IPS-15b (cell line): ENCODE results near the gene KRTAP3-3.
"Not testable (repeated sequence)": the region's sequence is repeated elsewhere in the genome, so short reads cannot be mapped to it uniquely, and the experiment has no call there.

ENCODE experiments used
- H3K27me3 ChIP-seq: one replicate; pipeline ENCODE4 v1.6.1; 2013; ENCODE audit warnings: low read length; ENCODE audit not compliant: control insufficient read depth, insufficient read depth
- H3K36me3 ChIP-seq: one replicate; pipeline ENCODE4 v1.6.1; 2013; ENCODE audit warnings: low read length; ENCODE audit not compliant: control insufficient read depth, insufficient read depth
- H3K4me1 ChIP-seq: one replicate; pipeline ENCODE4 v1.6.1; 2013; ENCODE audit warnings: mild to moderate bottlenecking, low read length; ENCODE audit not compliant: control insufficient read depth, insufficient read depth
- H3K4me3 ChIP-seq: one replicate; pipeline ENCODE4 v1.5.1; 2013; ENCODE audit warnings: low read depth, low read length
- H3K9ac ChIP-seq: one replicate; pipeline ENCODE4 v1.6.1; 2013; ENCODE audit warnings: low read depth, mild to moderate bottlenecking, low read length
- H3K9me3 ChIP-seq: one replicate; pipeline ENCODE4 v1.6.1; 2013; ENCODE audit warnings: mild to moderate bottlenecking, low read length; ENCODE audit not compliant: control insufficient read depth, insufficient read depth

Gene KRTAP3-3

DNA sequence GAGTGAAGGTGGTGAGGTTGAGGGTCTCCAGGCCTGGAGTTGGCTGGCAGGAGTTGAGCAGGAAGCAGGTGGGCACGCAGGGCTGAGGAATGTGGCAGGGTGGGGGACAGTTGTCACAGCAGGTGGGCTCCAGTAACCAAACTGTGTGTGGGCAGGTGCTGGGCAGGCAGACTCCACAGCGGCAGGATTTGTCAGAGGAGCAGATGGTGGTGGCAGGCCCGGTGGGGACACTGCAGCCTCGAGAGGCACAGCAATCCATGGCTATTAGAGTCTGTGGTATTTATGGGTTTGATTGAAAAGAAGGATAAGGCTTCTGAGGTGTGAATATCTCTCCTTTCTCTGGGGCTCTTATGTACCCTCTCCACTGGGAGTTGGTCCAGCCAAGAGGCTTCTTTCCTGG, at the start of gene KRTAP3-3:
TSS of gene KRTAP3-3 (minus strand) at position 326 of the 400 bp plus-strand sequence. CDS start at position 259, 67 bp downstream.
- Histone ChIP-seq H3K4me3 (no peak within 1 kb of the TSS), H3K9me3 (no peaks in the 10 kb centered on the region), H3K4me1 (no peaks in the 10 kb centered on the region), H3K9ac (no peak within 1 kb of the TSS), H3K36me3 (no peaks in the 10 kb centered on the region), H3K27me3 (no peaks in the 10 kb centered on the region)

DNA sequence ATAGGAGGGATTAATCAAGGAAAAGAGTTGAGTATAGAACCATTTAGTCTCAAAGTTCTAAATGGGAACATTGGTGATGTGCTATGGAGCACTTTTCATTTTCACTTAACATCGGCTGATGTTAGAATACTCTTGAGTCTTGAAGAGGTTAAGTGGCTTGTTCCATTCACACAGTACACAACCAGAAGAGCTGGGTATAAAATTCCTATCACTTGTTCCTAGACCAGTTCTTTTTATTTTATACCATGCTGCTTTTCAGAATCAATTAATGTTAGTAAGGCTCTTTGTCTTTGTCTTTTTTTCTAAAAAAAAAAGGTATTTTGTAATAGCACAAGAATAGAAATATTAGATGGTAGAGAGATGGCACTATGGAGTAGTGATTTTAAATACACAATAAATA, 49.0 kb upstream of the KRTAP3-3 start:
- no peak overlapping the region for H3K4me3 ChIP-seq
- peaks cover 11% of the 10 kb centered on the region for H3K4me1 ChIP-seq
- no peaks in the 10 kb centered on the region for H3K36me3 ChIP-seq
- no peaks in the 10 kb centered on the region for H3K27me3 ChIP-seq
- H3K9ac ChIP-seq: no peak overlapping the region
- H3K9me3 ChIP-seq: no peaks in the 10 kb centered on the region

DNA sequence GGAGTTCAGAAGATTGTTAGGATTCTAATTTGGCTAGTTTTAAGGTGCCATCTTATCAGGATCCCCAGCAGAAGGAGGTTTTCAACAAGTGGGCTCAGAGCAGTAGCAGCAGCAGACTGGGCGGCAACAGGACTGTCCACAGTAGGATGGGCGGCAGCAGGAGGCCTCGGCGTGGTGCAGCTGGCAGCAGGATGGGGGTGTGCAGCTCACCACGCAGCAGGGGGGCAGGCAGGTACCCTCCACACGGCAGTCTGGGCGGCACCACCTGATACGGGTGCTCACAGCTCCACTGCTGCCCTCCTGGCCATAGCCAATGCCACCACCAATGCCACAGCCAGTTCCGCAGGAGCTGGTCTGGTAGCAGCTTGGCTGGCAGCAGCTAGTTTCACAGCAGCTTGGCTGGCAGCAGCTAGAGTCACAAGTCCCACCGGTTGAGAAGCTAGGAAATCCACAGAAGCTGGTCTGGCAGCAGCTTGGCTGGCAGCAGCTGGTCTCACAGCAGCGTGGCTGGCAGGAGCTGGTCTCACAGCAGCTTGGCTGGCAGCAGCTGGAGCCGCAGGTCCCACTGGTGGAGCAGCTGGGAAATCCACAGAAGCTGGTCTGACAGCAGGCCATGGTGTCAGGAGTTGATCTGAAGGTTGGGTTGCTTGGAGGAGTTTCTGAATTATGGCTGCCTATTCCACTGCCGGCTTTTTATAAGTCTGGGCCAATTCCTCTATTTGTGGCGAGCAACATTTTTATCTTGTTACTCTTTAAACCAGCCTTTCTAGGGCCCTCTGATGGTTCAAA, 47.0 kb upstream of the KRTAP3-3 start, which contains the start of gene KRTAP1-1:
TSS of gene KRTAP1-1 (minus strand) at position 668 of the 789 bp plus-strand sequence. CDS start at position 615, 53 bp downstream.
- H3K27me3 ChIP-seq, H3K9me3 ChIP-seq, H3K9ac ChIP-seq, H3K4me3 ChIP-seq, H3K36me3 ChIP-seq: not testable (repeated sequence)
- peaks cover 11% of the 10 kb centered on the region for H3K4me1 ChIP-seq

DNA sequence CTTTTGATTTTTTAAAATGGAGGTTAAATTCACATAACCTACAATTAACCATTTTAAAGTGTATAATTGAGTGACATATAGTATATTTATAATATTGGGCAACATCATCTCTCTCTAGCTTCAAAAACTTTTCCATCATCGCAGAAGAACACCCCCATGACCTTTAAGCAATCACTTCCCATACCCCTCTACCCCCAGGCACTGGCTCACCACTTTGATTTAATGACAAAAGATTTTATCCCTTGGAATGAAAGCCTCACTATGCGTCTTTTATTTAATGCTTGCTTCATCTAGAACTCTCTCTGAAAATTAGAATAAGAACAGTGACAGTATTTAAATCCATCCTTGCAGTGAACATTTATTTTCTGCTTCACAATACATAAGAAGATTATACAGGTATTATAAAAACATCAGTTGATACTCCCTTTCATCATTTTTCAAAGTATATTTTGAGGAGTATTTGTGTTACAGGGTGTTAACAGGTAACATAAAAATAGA, 43.9 kb upstream of the KRTAP3-3 start:
- no peaks in the 10 kb centered on the region for H3K27me3 ChIP-seq

DNA sequence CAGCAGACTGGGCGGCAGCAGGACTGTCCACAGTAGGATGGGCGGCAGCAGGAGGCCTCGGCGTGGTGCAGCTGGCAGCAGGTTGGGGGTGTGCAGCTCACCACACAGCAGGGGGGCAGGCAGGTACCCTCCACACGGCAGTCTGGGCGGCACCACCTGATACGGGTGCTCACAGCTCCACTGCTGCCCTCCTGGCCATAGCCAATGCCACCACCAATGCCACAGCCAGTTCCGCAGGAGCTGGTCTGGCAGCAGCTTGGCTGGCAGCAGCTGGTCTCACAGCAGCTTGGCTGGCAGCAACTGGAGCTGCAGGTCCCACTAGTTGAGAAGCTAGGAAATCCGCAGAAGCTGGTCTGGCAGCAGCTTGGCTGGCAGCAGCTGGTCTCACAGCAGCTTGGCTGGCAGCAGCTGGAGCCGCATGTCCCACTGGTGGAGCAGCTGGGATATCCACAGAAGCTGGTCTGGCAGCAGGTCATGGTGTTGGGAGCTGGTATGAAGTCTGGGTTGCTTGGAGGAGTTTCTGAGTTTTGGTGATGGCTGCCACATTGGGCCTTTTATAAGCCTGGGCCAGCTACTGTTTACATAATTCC, 40.5 kb upstream of the KRTAP3-3 start, which contains the start of gene KRTAP1-3:
TSS of gene KRTAP1-3 (minus strand) at position 529 of the 590 bp plus-strand sequence. CDS start at position 476, 53 bp downstream.
- not testable (repeated sequence) for H3K27me3 ChIP-seq, H3K9ac ChIP-seq, H3K36me3 ChIP-seq, H3K4me3 ChIP-seq, H3K9me3 ChIP-seq
- peaks cover 10% of the 10 kb centered on the region for H3K4me1 ChIP-seq

More for the DNA sequence above, 43.9 kb upstream of the KRTAP3-3 start:
- no peak overlapping the region for H3K9ac ChIP-seq
- H3K36me3 ChIP-seq: no peaks in the 10 kb centered on the region
- H3K4me3 ChIP-seq: no peak overlapping the region
- no peaks in the 10 kb centered on the region for H3K9me3 ChIP-seq
- peaks cover 11% of the 10 kb centered on the region for H3K4me1 ChIP-seq

DNA sequence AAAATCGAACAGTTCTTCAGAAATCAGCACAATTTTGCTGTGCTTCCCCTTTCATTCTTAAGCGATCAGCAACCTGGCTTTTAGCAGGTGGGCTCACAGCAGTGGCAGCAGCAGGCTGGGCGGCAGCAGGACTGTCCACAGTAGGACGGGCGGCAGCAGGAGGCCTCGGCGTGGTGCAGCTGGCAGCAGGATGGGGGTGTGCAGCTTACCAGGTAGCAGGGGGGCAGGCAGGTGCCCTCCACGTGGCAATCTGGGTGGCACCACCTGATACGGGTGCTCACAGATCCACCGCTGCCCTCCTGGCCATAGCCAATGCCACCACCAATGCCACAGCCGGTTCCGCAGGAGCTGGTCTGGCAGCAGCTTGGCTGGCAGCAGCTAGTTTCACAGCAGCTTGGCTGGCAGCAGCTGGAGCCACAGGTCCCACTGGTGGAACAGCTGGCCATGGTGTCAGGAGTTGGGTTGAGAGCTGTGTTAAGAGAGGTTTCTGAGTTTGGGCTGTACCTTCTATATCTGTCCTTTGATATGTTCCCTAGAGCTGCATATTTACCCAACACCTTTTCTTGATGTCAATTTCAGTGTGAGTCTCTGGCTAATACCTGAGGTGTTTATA, 35.8 kb upstream of the KRTAP3-3 start, which contains the start of gene KRTAP1-4:
TSS of gene KRTAP1-4 (minus strand) at position 563 of the 613 bp plus-strand sequence. CDS start at position 446, 117 bp downstream.
- H3K9me3 ChIP-seq: no peaks in the 10 kb centered on the region
- H3K36me3 ChIP-seq: no peaks in the 10 kb centered on the region
- H3K27me3 ChIP-seq: no peaks in the 10 kb centered on the region
- H3K4me1 ChIP-seq: no peaks in the 10 kb centered on the region
- H3K4me3 ChIP-seq: no peak within 1 kb of the TSS
- no peak within 1 kb of the TSS for H3K9ac ChIP-seq

DNA sequence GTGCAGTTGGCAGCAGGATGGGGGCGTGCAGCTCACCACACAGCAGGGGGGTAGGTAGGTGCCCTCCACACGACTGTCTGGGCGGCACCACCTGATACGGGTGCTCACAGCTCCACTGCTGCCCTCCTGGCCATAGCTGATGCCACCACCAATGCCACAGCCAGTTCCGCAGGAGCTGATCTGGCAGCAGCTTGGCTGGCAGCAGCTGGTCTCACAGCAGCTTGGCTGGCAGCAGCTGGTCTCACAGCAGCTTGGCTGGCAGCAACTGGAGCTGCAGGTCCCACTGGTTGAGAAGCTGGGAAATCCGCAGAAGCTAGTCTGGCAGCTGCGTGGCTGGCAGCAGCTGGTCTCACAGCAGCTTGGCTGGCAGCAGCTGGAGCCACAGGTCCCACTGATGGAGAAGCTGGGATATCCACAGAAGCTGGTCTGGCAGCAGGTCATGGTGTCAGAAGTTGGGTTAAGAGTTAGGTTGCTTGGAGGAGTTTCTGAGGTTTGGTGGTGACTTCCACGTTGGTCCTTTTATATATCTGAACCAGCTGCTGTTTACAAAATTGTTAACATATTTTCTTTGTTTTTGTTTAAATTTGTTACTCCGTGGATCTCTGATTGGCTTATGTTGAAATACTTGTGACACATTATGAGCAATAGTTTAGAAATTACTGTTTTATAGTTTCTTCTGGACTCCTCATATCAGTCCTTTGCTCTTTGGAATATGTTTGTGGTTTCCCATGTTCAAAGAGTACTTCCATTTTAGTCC, 32.9 kb upstream of the KRTAP3-3 start, which contains the start of gene KRTAP1-5:
TSS of gene KRTAP1-5 (minus strand) at position 494 of the 757 bp plus-strand sequence. CDS start at position 441, 53 bp downstream.
- H3K9ac ChIP-seq: no peak within 1 kb of the TSS
- H3K4me1 ChIP-seq: no peaks in the 10 kb centered on the region
- H3K27me3 ChIP-seq: no peaks in the 10 kb centered on the region
- H3K4me3 ChIP-seq: no peak within 1 kb of the TSS
- no peaks in the 10 kb centered on the region for H3K9me3 ChIP-seq
- no peaks in the 10 kb centered on the region for H3K36me3 ChIP-seq

DNA sequence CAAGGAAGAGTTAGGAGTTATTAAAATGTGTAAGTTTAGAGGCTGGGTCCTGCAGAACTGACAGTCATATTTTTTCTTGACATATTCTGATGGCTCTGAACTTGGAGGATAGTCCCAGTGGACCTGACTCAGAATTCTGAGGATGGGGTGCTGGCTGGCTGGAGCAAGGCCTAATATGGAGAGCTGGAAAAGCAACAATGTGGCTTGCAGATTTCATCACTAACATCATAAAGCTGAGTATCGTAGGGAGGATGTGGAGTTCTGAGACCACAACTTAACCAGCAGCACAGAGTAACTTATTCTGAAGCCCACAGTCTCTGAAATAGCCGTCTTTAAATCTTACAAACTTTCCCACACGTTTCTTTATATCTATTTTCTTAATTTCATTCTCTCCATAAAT, 30.7 kb upstream of the KRTAP3-3 start:
- Histone ChIP-seq H3K9me3 (no peaks in the 10 kb centered on the region), H3K9ac (no peak overlapping the region), H3K4me1 (no peaks in the 10 kb centered on the region), H3K27me3 (no peaks in the 10 kb centered on the region), H3K36me3 (no peaks in the 10 kb centered on the region), H3K4me3 (no peak overlapping the region)

DNA sequence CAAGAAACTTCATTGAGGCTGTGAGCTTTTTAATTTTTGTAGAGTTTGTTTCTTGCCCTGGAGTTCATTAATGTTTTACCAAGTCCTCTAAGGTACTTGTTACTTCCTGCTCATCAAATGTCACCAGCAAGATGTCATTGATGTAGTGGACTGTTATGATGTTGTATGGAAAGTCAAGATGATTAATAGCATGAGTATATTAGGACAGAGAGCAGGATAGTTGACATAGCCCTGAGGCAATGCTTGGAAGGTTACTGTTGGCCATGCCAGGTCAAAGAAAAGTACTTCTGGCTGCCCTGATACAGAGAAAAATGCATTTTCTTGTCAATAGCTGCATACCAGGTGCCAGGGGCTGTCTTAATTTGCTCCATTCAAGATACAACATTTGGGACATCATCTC, 26.4 kb upstream of the KRTAP3-3 start:
- H3K9me3 ChIP-seq: no peaks in the 10 kb centered on the region
- H3K36me3 ChIP-seq: no peaks in the 10 kb centered on the region
- H3K9ac ChIP-seq: no peak overlapping the region
- no peak overlapping the region for H3K4me3 ChIP-seq
- H3K27me3 ChIP-seq: no peaks in the 10 kb centered on the region
- H3K4me1 ChIP-seq: no peaks in the 10 kb centered on the region

DNA sequence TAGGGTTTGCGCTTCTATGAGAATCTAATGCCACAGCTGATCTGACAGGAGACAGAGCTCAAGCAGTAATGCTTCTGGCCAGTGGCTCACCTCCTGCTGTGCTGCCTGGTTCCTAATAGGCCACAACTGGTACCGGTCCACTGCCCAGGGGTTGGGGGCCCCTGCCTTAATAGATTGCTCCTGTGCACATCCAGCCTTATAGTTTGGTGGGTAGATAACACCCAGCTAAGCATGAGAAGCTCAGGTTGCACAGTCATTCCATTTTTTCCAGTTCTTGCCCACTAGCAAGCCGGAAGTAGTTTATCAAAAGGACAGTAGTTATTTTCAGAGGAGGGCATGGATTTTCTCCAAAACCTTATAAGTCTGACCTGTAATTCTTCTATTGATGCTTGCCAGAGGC, 25.5 kb upstream of the KRTAP3-3 start:
- no peak overlapping the region for H3K4me3 ChIP-seq
- no peaks in the 10 kb centered on the region for H3K27me3 ChIP-seq
- no peak overlapping the region for H3K9ac ChIP-seq
- H3K9me3 ChIP-seq: no peaks in the 10 kb centered on the region
- H3K4me1 ChIP-seq: no peaks in the 10 kb centered on the region
- no peaks in the 10 kb centered on the region for H3K36me3 ChIP-seq

DNA sequence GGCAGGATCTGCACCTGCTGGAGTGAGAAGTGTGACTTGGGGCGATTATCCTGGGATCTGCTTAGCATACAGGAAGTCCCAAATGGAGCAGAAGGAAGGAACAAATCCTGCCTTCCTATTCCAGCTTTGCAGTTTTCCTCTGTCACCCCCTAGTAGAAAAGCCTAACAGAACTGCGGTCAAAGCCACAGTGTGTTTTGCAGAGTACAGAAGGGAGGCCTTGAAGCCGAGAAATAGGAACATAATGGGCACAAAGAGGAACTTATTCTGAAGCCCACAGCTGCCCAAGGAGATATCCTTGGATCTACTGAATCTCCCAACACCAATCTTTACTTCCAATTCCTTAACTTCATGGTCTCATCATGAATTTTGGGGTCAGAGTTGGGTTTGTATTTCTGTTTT, 24.6 kb upstream of the KRTAP3-3 start:
- no peaks in the 10 kb centered on the region for H3K36me3 ChIP-seq
- H3K4me1 ChIP-seq: no peaks in the 10 kb centered on the region
- H3K27me3 ChIP-seq: no peaks in the 10 kb centered on the region
- H3K9ac ChIP-seq: no peak overlapping the region
- no peak overlapping the region for H3K4me3 ChIP-seq
- no peaks in the 10 kb centered on the region for H3K9me3 ChIP-seq
